ENCODE results near the gene KHK.
A peak's percentile ranks its signal among the peaks of the same experiment; 100 is the strongest.

KHK gene

DNA sequence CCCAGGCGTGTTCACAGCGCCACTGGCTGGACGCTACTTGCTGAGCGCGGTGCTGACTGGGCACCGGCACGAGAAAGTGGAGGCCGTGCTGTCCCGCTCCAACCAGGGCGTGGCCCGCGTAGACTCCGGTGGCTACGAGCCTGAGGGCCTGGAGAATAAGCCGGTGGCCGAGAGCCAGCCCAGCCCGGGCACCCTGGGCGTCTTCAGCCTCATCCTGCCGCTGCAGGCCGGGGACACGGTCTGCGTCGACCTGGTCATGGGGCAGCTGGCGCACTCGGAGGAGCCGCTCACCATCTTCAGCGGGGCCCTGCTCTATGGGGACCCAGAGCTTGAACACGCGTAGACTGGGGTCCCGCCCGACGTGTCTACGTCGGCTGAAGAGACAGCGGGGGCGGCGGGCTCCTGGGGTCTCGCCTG, 891 bp upstream of the KHK start:
- peak overlapping the region; percentile 21 for H3K9ac ChIP-seq (ENCODE audit: low read length)
- H3K23ac ChIP-seq (ENCODE audit: low read length): no peak overlapping the region
- peak overlapping the region; percentile 85 for H2BK120ac ChIP-seq (ENCODE audit: insufficient read depth, low read length, poor library complexity)
- peak overlapping the region; percentile 71 for H3K4me3 ChIP-seq (ENCODE audit: low read depth, low read length)
- no peak overlapping the region for H3K27ac ChIP-seq (ENCODE audit: low read depth, low read length)
- peak overlapping the region; percentile 82 for H4K91ac ChIP-seq (ENCODE audit: low read depth, low read length)
- peak overlapping the region; percentile 27 for H2AK5ac ChIP-seq (ENCODE audit: low read length)
- peak overlapping the region; percentile 8 for H2BK5ac ChIP-seq (ENCODE audit: low read depth, low read length, poor library complexity)
- H3K79me2 ChIP-seq (ENCODE audit: control insufficient read depth, insufficient read depth, low read length, poor library complexity): peaks cover 8% of the 10 kb centered on the region
- no peak overlapping the region for H2BK12ac ChIP-seq (ENCODE audit: low read length)
- H4K12ac ChIP-seq (ENCODE audit: low read depth, low read length): peak overlapping the region; percentile 93
- H3K14ac ChIP-seq (ENCODE audit: low read length): peak overlapping the region; percentile 71
- H3K27me3 ChIP-seq (ENCODE audit: insufficient read depth, low read length): no peaks in the 10 kb centered on the region
- H3K4me2 ChIP-seq (ENCODE audit: low read length): peak overlapping the region; percentile 83
- peak; percentile 39 to 58 for DNase-seq
- H3K18ac ChIP-seq (ENCODE audit: low read length): peak overlapping the region; percentile 76
- peak overlapping the region; percentile 27 for H2AFZ ChIP-seq (ENCODE audit: insufficient read depth, low read length, poor library complexity)
- no peaks in the 10 kb centered on the region for H3K36me3 ChIP-seq (ENCODE audit: control insufficient read depth in 1 of 2, insufficient read depth in 2 of 2, low read length in 2 of 2)
- WGBS (ENCODE audit: extremely low coverage, insufficient coverage, insufficient read length): no CpG with 5 or more reads among the region's 38 CpGs
- H4K8ac ChIP-seq (ENCODE audit: low read depth, low read length): peak overlapping the region; percentile 82
- H3K4ac ChIP-seq (ENCODE audit: low read depth, low read length): peak overlapping the region; percentile 3
- peaks cover 12% of the 10 kb centered on the region for H3K79me1 ChIP-seq (ENCODE audit: low read length)
- no peaks in the 10 kb centered on the region for H3K9me3 ChIP-seq (ENCODE audit: insufficient read depth, low read depth, low read length)
- H3K4me1 ChIP-seq (ENCODE audit: control insufficient read depth in 1 of 2, insufficient read depth in 2 of 2, low read length in 2 of 2): peaks cover 8 to 19% of the 10 kb centered on the region in 2 experiments

DNA sequence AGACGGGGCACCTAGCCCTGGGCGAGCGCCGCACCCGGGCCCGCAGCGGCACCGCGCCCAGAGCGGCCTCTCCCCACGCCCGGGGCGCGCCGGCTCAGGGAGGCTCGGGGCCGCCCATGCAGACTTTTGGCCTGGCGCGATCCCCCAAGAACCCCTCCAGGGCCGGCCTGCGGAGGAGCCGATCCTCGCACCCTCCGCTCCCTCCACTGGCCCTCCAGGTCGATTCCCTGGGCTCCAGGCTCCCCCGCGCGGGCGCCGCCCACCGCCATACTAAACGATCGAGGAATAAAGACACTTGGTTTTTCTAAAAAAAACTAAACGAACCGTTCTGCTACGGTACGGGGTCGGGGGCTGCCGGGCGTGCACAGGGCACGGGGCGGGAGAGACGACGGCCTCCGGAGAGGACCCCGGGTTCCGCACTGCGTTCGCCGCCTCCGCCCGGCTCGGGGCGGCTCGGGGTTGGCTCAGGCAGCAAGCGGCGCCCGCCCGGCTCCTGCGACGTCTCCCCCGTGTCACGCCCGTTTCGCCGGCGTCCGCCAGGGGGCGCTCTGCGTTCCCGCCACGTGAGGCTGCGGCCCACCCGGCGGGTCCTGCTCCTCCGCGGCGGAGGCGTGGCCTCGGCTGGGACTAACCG, 365 bp upstream of the KHK start:
- H3K79me2 ChIP-seq (ENCODE audit: control insufficient read depth, insufficient read depth, low read length, poor library complexity): peaks cover 8% of the 10 kb centered on the region
- H3K4ac ChIP-seq (ENCODE audit: low read depth, low read length): peak overlapping the region; percentile 3

DNA sequence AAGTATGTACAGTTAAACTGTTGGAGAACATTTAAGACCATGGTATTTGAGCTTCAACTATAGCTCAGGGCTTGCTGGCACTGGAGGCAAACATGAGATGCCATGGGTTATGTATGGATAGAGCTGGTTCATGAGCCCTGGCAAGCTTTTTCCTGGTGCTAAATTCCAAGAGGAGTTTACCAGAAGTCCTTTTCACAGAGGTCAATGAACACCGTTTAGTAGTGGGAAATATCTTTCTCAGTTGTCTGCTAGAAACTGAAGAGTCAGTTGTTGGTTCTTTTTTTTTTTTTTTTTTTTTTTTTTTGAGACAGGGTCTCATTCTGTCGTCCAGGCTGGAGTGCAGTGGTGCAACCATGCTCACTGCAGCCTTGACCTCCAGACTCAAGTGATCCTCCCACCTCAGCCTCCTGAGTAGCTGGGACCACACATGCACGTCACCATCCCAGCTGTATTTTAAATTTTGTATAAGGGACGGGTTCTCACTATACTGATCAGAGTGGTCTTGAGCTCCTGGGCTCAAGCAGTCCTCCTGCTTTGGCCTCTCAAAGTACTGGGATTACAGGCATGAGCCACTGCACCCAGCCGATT, 1.3 kb downstream of the KHK start:
- H3K79me1 ChIP-seq (ENCODE audit: low read length): peaks cover 8% of the 10 kb centered on the region
- no CpG with 5 or more reads among the region's 5 CpGs for WGBS (ENCODE audit: extremely low coverage, insufficient coverage, insufficient read length)

More for the DNA sequence above, 365 bp upstream of the KHK start:
- Histone ChIP-seq H2BK12ac (ENCODE audit: low read length) (no peak overlapping the region), H3K27ac (ENCODE audit: low read depth, low read length) (peak overlapping the region; percentile 17), H3K9me3 (ENCODE audit: insufficient read depth, low read depth, low read length) (no peaks in the 10 kb centered on the region), H2BK5ac (ENCODE audit: low read depth, low read length, poor library complexity) (peak overlapping the region; percentile 8), H3K4me3 (ENCODE audit: low read depth, low read length) (peak overlapping the region; percentile 71), H3K79me1 (ENCODE audit: low read length) (peaks cover 12% of the 10 kb centered on the region), H3K36me3 (ENCODE audit: control insufficient read depth in 1 of 2, insufficient read depth in 2 of 2, low read length in 2 of 2) (no peaks in the 10 kb centered on the region), H3K9ac (ENCODE audit: low read length) (peak overlapping the region; percentile 56), H2AK5ac (ENCODE audit: low read length) (peak overlapping the region; percentile 27), H3K4me2 (ENCODE audit: low read length) (peak overlapping the region; percentile 83), H4K8ac (ENCODE audit: low read depth, low read length) (peak overlapping the region; percentile 82), H2BK120ac (ENCODE audit: insufficient read depth, low read length, poor library complexity) (peak overlapping the region; percentile 85), H3K23ac (ENCODE audit: low read length) (no peak overlapping the region), H3K14ac (ENCODE audit: low read length) (peak overlapping the region; percentile 71), H2AFZ (ENCODE audit: insufficient read depth, low read length, poor library complexity) (peak overlapping the region; percentile 27), H4K12ac (ENCODE audit: low read depth, low read length) (peak overlapping the region; percentile 93), H3K4me1 (ENCODE audit: control insufficient read depth in 1 of 2, insufficient read depth in 2 of 2, low read length in 2 of 2) (peaks cover 8 to 16% of the 10 kb centered on the region in 2 experiments), H3K18ac (ENCODE audit: low read length) (peak overlapping the region; percentile 76), H4K91ac (ENCODE audit: low read depth, low read length) (peak overlapping the region; percentile 82), H3K27me3 (ENCODE audit: insufficient read depth, low read length) (no peaks in the 10 kb centered on the region)
- peak; percentile 93 to 99 for DNase-seq
- WGBS (ENCODE audit: extremely low coverage, insufficient coverage, insufficient read length): no CpG with 5 or more reads among the region's 81 CpGs

DNA sequence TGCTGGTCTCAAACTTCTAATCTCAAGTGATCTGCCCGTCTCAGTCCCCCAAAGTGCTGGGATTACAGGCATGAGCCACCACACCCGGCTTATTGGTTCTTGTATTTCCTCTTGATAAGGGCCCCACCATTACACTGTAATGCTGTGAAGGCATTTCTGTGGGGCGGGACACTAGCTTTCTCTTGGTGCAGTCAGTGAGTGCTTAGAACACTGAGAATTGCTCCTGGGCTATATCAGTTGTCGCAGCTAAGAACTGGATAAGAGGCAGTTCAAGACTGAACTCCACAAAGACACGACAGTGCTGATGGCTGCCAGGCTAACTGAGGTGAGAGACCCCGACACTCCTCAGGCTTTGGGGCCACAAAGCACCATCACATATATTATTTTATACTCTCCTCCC, 2.1 kb downstream of the KHK start:
- no peak overlapping the region for H2BK120ac ChIP-seq (ENCODE audit: insufficient read depth, low read length, poor library complexity)
- no peaks in the 10 kb centered on the region for H3K9me3 ChIP-seq (ENCODE audit: insufficient read depth, low read depth, low read length)
- H2BK12ac ChIP-seq (ENCODE audit: low read length): no peak overlapping the region
- no peak overlapping the region for H3K27ac ChIP-seq (ENCODE audit: low read depth, low read length)
- H3K4me3 ChIP-seq (ENCODE audit: low read depth, low read length): no peak overlapping the region
- no peak overlapping the region for H4K91ac ChIP-seq (ENCODE audit: low read depth, low read length)
- no peak overlapping the region for H3K4ac ChIP-seq (ENCODE audit: low read depth, low read length)
- no peaks in the 10 kb centered on the region for H3K36me3 ChIP-seq (ENCODE audit: control insufficient read depth in 1 of 2, insufficient read depth in 2 of 2, low read length in 2 of 2)
- no peak overlapping the region for H2AFZ ChIP-seq (ENCODE audit: insufficient read depth, low read length, poor library complexity)
- no CpG with 5 or more reads among the region's 6 CpGs for WGBS (ENCODE audit: extremely low coverage, insufficient coverage, insufficient read length)
- no peak for DNase-seq
- H3K14ac ChIP-seq (ENCODE audit: low read length): no peak overlapping the region
- peaks cover 6% of the 10 kb centered on the region for H3K79me2 ChIP-seq (ENCODE audit: control insufficient read depth, insufficient read depth, low read length, poor library complexity)
- H3K79me1 ChIP-seq (ENCODE audit: low read length): peaks cover 8% of the 10 kb centered on the region
- H3K4me2 ChIP-seq (ENCODE audit: low read length): no peak overlapping the region
- no peak overlapping the region for H4K8ac ChIP-seq (ENCODE audit: low read depth, low read length)
- no peaks in the 10 kb centered on the region for H3K27me3 ChIP-seq (ENCODE audit: insufficient read depth, low read length)
- H2AK5ac ChIP-seq (ENCODE audit: low read length): no peak overlapping the region
- H3K4me1 ChIP-seq (ENCODE audit: control insufficient read depth in 1 of 2, insufficient read depth in 2 of 2, low read length in 2 of 2): peaks cover 5 to 12% of the 10 kb centered on the region in 2 experiments
- H4K12ac ChIP-seq (ENCODE audit: low read depth, low read length): no peak overlapping the region
- H3K23ac ChIP-seq (ENCODE audit: low read length): no peak overlapping the region
- no peak overlapping the region for H3K9ac ChIP-seq (ENCODE audit: low read length)
- H3K18ac ChIP-seq (ENCODE audit: low read length): no peak overlapping the region
- no peak overlapping the region for H2BK5ac ChIP-seq (ENCODE audit: low read depth, low read length, poor library complexity)

More for the DNA sequence above, 1.3 kb downstream of the KHK start:
- H3K4me2 ChIP-seq (ENCODE audit: low read length): no peak overlapping the region
- no peaks in the 10 kb centered on the region for H3K36me3 ChIP-seq (ENCODE audit: control insufficient read depth in 1 of 2, insufficient read depth in 2 of 2, low read length in 2 of 2)
- H3K14ac ChIP-seq (ENCODE audit: low read length): no peak overlapping the region
- H3K27ac ChIP-seq (ENCODE audit: low read depth, low read length): no peak overlapping the region
- H2BK120ac ChIP-seq (ENCODE audit: insufficient read depth, low read length, poor library complexity): no peak overlapping the region
- H3K18ac ChIP-seq (ENCODE audit: low read length): no peak overlapping the region
- H2AK5ac ChIP-seq (ENCODE audit: low read length): no peak overlapping the region
- no peak overlapping the region for H2BK12ac ChIP-seq (ENCODE audit: low read length)
- peaks cover 5 to 12% of the 10 kb centered on the region in 2 experiments for H3K4me1 ChIP-seq (ENCODE audit: control insufficient read depth in 1 of 2, insufficient read depth in 2 of 2, low read length in 2 of 2)
- H3K23ac ChIP-seq (ENCODE audit: low read length): no peak overlapping the region
- H4K12ac ChIP-seq (ENCODE audit: low read depth, low read length): no peak overlapping the region
- H2AFZ ChIP-seq (ENCODE audit: insufficient read depth, low read length, poor library complexity): no peak overlapping the region
- H3K9me3 ChIP-seq (ENCODE audit: insufficient read depth, low read depth, low read length): no peaks in the 10 kb centered on the region
- H4K8ac ChIP-seq (ENCODE audit: low read depth, low read length): no peak overlapping the region
- no peaks in the 10 kb centered on the region for H3K27me3 ChIP-seq (ENCODE audit: insufficient read depth, low read length)
- H3K9ac ChIP-seq (ENCODE audit: low read length): no peak overlapping the region
- no peak overlapping the region for H3K4ac ChIP-seq (ENCODE audit: low read depth, low read length)
- H3K79me2 ChIP-seq (ENCODE audit: control insufficient read depth, insufficient read depth, low read length, poor library complexity): peaks cover 6% of the 10 kb centered on the region
- no peak overlapping the region for H4K91ac ChIP-seq (ENCODE audit: low read depth, low read length)
- no peak for DNase-seq
- no peak overlapping the region for H3K4me3 ChIP-seq (ENCODE audit: low read depth, low read length)
- H2BK5ac ChIP-seq (ENCODE audit: low read depth, low read length, poor library complexity): no peak overlapping the region

Measured in trophoblast cell (in vitro differentiated cells and primary cell).